ENCODE results near the gene SLC7A9.

The SLC7A9 gene

GRCh38 chr19:32822916-32823746, 46.4 kb downstream of the SLC7A9 start:
- no peak overlapping the region for H3K4me3 ChIP-seq (ENCODE audit: low read length)
- no peak for DNase-seq (ENCODE audit: low read depth)
- no peak for TF ChIP-seq CTCF (conservative IDR thresholded peaks at IDR 0.05; ENCODE audit: low read length)

GRCh38 chr19:32819419-32820400, 49.9 kb downstream of the SLC7A9 start:
- no peak for DNase-seq (ENCODE audit: low read depth)
- TF ChIP-seq CTCF (conservative IDR thresholded peaks at IDR 0.05; ENCODE audit: low read length) = no peak
- no peak overlapping the region for H3K4me3 ChIP-seq (ENCODE audit: low read length)

GRCh38 chr19:32818536-32818935, 51.0 kb downstream of the SLC7A9 start:
- TF ChIP-seq CTCF (conservative IDR thresholded peaks at IDR 0.05; ENCODE audit: low read length) = no peak
- no peak for DNase-seq (ENCODE audit: low read depth)

GRCh38 chr19:32817569-32818476, 51.7 kb downstream of the SLC7A9 start:
- DNase-seq (ENCODE audit: low read depth) = no peak

More at GRCh38 chr19:32818536-32818935, 51.0 kb downstream of the SLC7A9 start:
- H3K4me3 ChIP-seq (ENCODE audit: low read length) = no peak overlapping the region

GRCh38 chr19:32816555-32817099, 52.9 kb downstream of the SLC7A9 start:
- no peak overlapping the region for H3K4me3 ChIP-seq (ENCODE audit: low read length)
- DNase-seq (ENCODE audit: low read depth) = no peak
- no peak for TF ChIP-seq CTCF (conservative IDR thresholded peaks at IDR 0.05; ENCODE audit: low read length)

More at GRCh38 chr19:32817569-32818476, 51.7 kb downstream of the SLC7A9 start:
- no peak overlapping the region for H3K4me3 ChIP-seq (ENCODE audit: low read length)
- no peak for TF ChIP-seq CTCF (conservative IDR thresholded peaks at IDR 0.05; ENCODE audit: low read length)

- no peak for TF ChIP-seq CTCF (conservative IDR thresholded peaks at IDR 0.05; ENCODE audit: low read length)
- H3K4me3 ChIP-seq (ENCODE audit: low read length) = no peak overlapping the region
- no peak for DNase-seq (ENCODE audit: low read depth)
Measured at GRCh38 chr19:32814624-32815023, 54.9 kb downstream of the SLC7A9 start.
